OCI-LY3 (cell line): ENCODE results near the gene LRRC46.

Experiments used
- H2AFZ ChIP-seq: fragments of 200-600, 300-600 bp; shearing (Covaris generic); 2 replicates; pipeline ENCODE4 v1.6.0; 2014; ENCODE audit warnings: antibody characterized with exemption, low read depth, low read length
- H3K27ac ChIP-seq: fragments of 200-600, 300-600 bp; sonication (generic); 2 replicates; pipeline ENCODE4 v1.5.1; 2014; ENCODE audit warnings: mild to moderate bottlenecking, low read length, moderate library complexity, mixed read lengths
- H3K27me3 ChIP-seq: fragments of 200-600, 300-600 bp; sonication (generic); 2 replicates; pipeline ENCODE4 v1.6.1; 2014; ENCODE audit warnings: low read depth, low read length, mixed read lengths
- H3K36me3 ChIP-seq: fragments of 200-600, 300-600 bp; sonication (generic); replicated peaks from 2 replicates; pipeline ENCODE3; 2014; ENCODE audit warnings: low read depth, low read length, mixed read lengths
- H3K4me1 ChIP-seq: fragments of 300-600, 200-600 bp; sonication (generic); 2 replicates; pipeline ENCODE4 v1.6.1; 2014; ENCODE audit warnings: low read length, mixed read lengths
- H3K4me2 ChIP-seq: fragments of 200-600, 300-600 bp; sonication (generic); 2 replicates; pipeline ENCODE4 v1.6.1; 2014; ENCODE audit warnings: low read length, mixed read lengths
- H3K4me3 ChIP-seq: fragments of 300-600, 200-600 bp; sonication (generic); 2 replicates; pipeline ENCODE4 v1.5.1; 2014; ENCODE audit warnings: antibody characterized with exemption, mild to moderate bottlenecking, low read length, moderate library complexity
- H3K79me2 ChIP-seq: fragments of 300-600, 200-600 bp; shearing (Covaris generic); 2 replicates; pipeline ENCODE4 v1.6.1; 2014; ENCODE audit warnings: mild to moderate bottlenecking, low read length, mixed read lengths
- H3K9ac ChIP-seq: fragments of 300-600, 200-600 bp; shearing (Covaris generic); 2 replicates; pipeline ENCODE4 v1.6.0; 2014; ENCODE audit warnings: mild to moderate bottlenecking, low read length, moderate library complexity
- H3K9me3 ChIP-seq: fragments of 200-600, 300-600 bp; shearing (Covaris generic); 2 replicates; pipeline ENCODE4 v1.6.1; 2014; ENCODE audit warnings: low read length, mixed read lengths; ENCODE audit not compliant: insufficient read depth
- H4K20me1 ChIP-seq: fragments of 200-600, 300-600 bp; sonication (generic); 2 replicates; pipeline ENCODE4 v1.6.1; 2016; ENCODE audit warnings: low read length, mixed read lengths; ENCODE audit not compliant: insufficient read depth
- CTCF ChIP-seq: fragments of 200-600, 300-600 bp; sonication (generic); IDR thresholded peaks from 2 replicates; pipeline ENCODE4 v1.5.1; 2014; ENCODE audit warnings: antibody characterized with exemption, low read length, low read depth
- EZH2phosphoT487 ChIP-seq: fragments of 200-600 bp; shearing (Covaris generic); IDR thresholded peaks from 2 replicates; pipeline ENCODE4 v1.6.1; 2018; ENCODE audit warnings: antibody characterized with exemption, mixed run types, low read depth

LRRC46 gene

GRCh38 chr17:47872651-47873161, 41.2 kb downstream of the LRRC46 start:
- Histone ChIP-seq H3K36me3 (no peaks in the 10 kb centered on the region), H3K4me2 (peak overlapping the region; percentile 88), H3K27me3 (no peaks in the 10 kb centered on the region), H3K9ac (peak overlapping the region; percentile 93), H3K79me2 (no peaks in the 10 kb centered on the region), H4K20me1 (no peaks in the 10 kb centered on the region), H3K4me1 (peaks cover 91% of the 10 kb centered on the region), H3K4me3 (peak overlapping the region; percentile 74), H3K27ac (peak overlapping the region; percentile 98), H2AFZ (no peak overlapping the region), H3K9me3 (no peaks in the 10 kb centered on the region)
- TF ChIP-seq EZH2phosphoT487 (no peak), CTCF (no peak)

- Histone ChIP-seq H3K27ac (peak overlapping the region; percentile 98), H3K9me3 (no peaks in the 10 kb centered on the region), H3K4me3 (peak overlapping the region; percentile 74), H3K36me3 (no peaks in the 10 kb centered on the region), H3K9ac (peak overlapping the region; percentile 93), H3K27me3 (no peaks in the 10 kb centered on the region), H2AFZ (no peak overlapping the region), H3K4me1 (peaks cover 93% of the 10 kb centered on the region), H3K4me2 (peak overlapping the region; percentile 88), H3K79me2 (no peaks in the 10 kb centered on the region), H4K20me1 (no peaks in the 10 kb centered on the region)
- TF ChIP-seq EZH2phosphoT487 (no peak), CTCF (no peak)
Observed at GRCh38 chr17:47873200-47874090, 42.0 kb downstream of the LRRC46 start.

GRCh38 chr17:47875011-47875985, 43.8 kb downstream of the LRRC46 start:
- Histone ChIP-seq H3K27ac (peak overlapping the region; percentile 98), H3K9ac (peak overlapping the region; percentile 62), H2AFZ (no peak overlapping the region), H3K9me3 (no peaks in the 10 kb centered on the region), H4K20me1 (no peaks in the 10 kb centered on the region), H3K27me3 (no peaks in the 10 kb centered on the region), H3K79me2 (no peaks in the 10 kb centered on the region), H3K36me3 (no peaks in the 10 kb centered on the region), H3K4me1 (peaks cover 92% of the 10 kb centered on the region), H3K4me3 (no peak overlapping the region), H3K4me2 (peak overlapping the region; percentile 50)
- TF ChIP-seq EZH2phosphoT487 (no peak), CTCF (no peak)
